KMS-11 (cell line): ENCODE data around the gene GZF1.

Source experiments
- H2AFZ ChIP-seq: fragments of 200-600 bp; sonication (generic); 2 replicates; pipeline ENCODE4 v1.6.1; 2016; ENCODE audit warnings: antibody characterized with exemption, mixed run types, low read depth
- H3K27ac ChIP-seq: fragments of 200-600 bp; sonication (generic); 2 replicates; pipeline ENCODE4 v1.6.1; 2016; ENCODE audit warnings: mild to moderate bottlenecking, mixed run types
- H3K27me3 ChIP-seq: fragments of 200-600 bp; sonication (generic); 2 replicates; pipeline ENCODE4 v1.6.1; 2017; ENCODE audit warnings: mild to moderate bottlenecking, low read depth, mixed run types, moderate library complexity; ENCODE audit not compliant: insufficient read depth
- H3K36me3 ChIP-seq: fragments of 200-600 bp; sonication (generic); 2 replicates; pipeline ENCODE4 v1.6.1; 2017; ENCODE audit warnings: mild to moderate bottlenecking, mixed run types; ENCODE audit not compliant: insufficient read depth
- H3K4me1 ChIP-seq: fragments of 200-600 bp; sonication (generic); 2 replicates; pipeline ENCODE4 v1.6.1; 2016; ENCODE audit warnings: mild to moderate bottlenecking, low read depth, mixed run types; ENCODE audit not compliant: poor library complexity, severe bottlenecking
- H3K4me2 ChIP-seq: fragments of 200-600 bp; sonication (generic); 2 replicates; pipeline ENCODE4 v1.7.0; 2016; ENCODE audit warnings: mild to moderate bottlenecking, mixed run types
- H3K4me3 ChIP-seq: fragments of 200-600 bp; sonication (generic); IDR thresholded peaks from 2 replicates; pipeline ENCODE4 v1.6.1; 2017; ENCODE audit warnings: low read depth, low read length, mixed read lengths; ENCODE audit not compliant: insufficient read depth
- H3K79me2 ChIP-seq: fragments of 200-600 bp; sonication (generic); 2 replicates; pipeline ENCODE4 v1.6.1; 2016; ENCODE audit warnings: low read depth, mixed run types; ENCODE audit not compliant: insufficient read depth
- H3K9ac ChIP-seq: fragments of 200-600 bp; sonication (generic); 2 replicates; pipeline ENCODE4 v1.6.1; 2016; ENCODE audit warnings: mild to moderate bottlenecking, mixed run types
- H4K20me1 ChIP-seq: fragments of 200-600 bp; sonication (generic); 2 replicates; pipeline ENCODE4 v1.6.1; 2016; ENCODE audit warnings: mild to moderate bottlenecking, mixed run types; ENCODE audit not compliant: insufficient read depth
- CTCF ChIP-seq: fragments of 200-600 bp; sonication (generic); conservative IDR thresholded peaks from 2 replicates; pipeline ENCODE4 v1.6.1; 2017; ENCODE audit warnings: low read depth, mild to moderate bottlenecking, antibody characterized with exemption, low read length, moderate library complexity, mixed read lengths

GZF1 gene

GRCh38 chr20:23362392-23363256, 642 bp downstream of the GZF1 start:
- no peak overlapping the region for H3K4me3 ChIP-seq
- peak overlapping the region; percentile 68; the same call in 1 of the 2 replicates for H3K9ac ChIP-seq
- peak overlapping the region; percentile 24 for H3K27ac ChIP-seq
- H3K4me2 ChIP-seq: peak overlapping the region; percentile 57
- no peaks in the 10 kb centered on the region for H3K36me3 ChIP-seq
- TF ChIP-seq CTCF: no peak
- H3K79me2 ChIP-seq: peaks cover 22% of the 10 kb centered on the region
- H3K4me1 ChIP-seq: peaks cover 47% of the 10 kb centered on the region
- H4K20me1 ChIP-seq: no peaks in the 10 kb centered on the region
- H3K27me3 ChIP-seq: no peaks in the 10 kb centered on the region
- peak overlapping the region; percentile 18 for H2AFZ ChIP-seq

- Histone ChIP-seq H2AFZ (no peak overlapping the region), H3K36me3 (no peaks in the 10 kb centered on the region), H3K4me2 (peak overlapping the region; percentile 57), H3K79me2 (peaks cover 23% of the 10 kb centered on the region), H3K4me3 (no peak overlapping the region), H3K27me3 (no peaks in the 10 kb centered on the region), H3K4me1 (peaks cover 50% of the 10 kb centered on the region), H4K20me1 (no peaks in the 10 kb centered on the region), H3K9ac (peak overlapping the region; percentile 68; the same call in 1 of the 2 replicates), H3K27ac (no peak overlapping the region)
- no peak for TF ChIP-seq CTCF
Measured at GRCh38 chr20:23363257-23363649, 1.3 kb downstream of the GZF1 start.

GRCh38 chr20:23365390-23366165, 3.6 kb downstream of the GZF1 start:
- Histone ChIP-seq H3K4me3 (no peak overlapping the region), H3K9ac (no peak overlapping the region), H3K4me2 (peak overlapping the region; percentile 28; the same call in 1 of the 2 replicates), H3K36me3 (no peaks in the 10 kb centered on the region), H3K79me2 (peaks cover 28% of the 10 kb centered on the region), H3K4me1 (peaks cover 41% of the 10 kb centered on the region), H3K27ac (no peak overlapping the region; the same call in 1 of the 2 replicates), H2AFZ (no peak overlapping the region), H3K27me3 (no peaks in the 10 kb centered on the region), H4K20me1 (no peaks in the 10 kb centered on the region)
- no peak for TF ChIP-seq CTCF

GRCh38 chr20:23366384-23366783, 4.4 kb downstream of the GZF1 start:
- Histone ChIP-seq H3K79me2 (peaks cover 28% of the 10 kb centered on the region), H3K27me3 (no peaks in the 10 kb centered on the region), H2AFZ (no peak overlapping the region), H3K9ac (no peak overlapping the region), H3K27ac (no peak overlapping the region; the same call in 1 of the 2 replicates), H4K20me1 (no peaks in the 10 kb centered on the region), H3K4me2 (peak overlapping the region; percentile 28), H3K4me1 (peaks cover 35% of the 10 kb centered on the region), H3K4me3 (no peak overlapping the region), H3K36me3 (no peaks in the 10 kb centered on the region)
- TF ChIP-seq CTCF: no peak
